NB4 (cell line): ENCODE measurements around the gene SBSN.

Source experiments
- DNase-seq: peaks from one replicate; pipeline ENCODE4 v3.0.0; 2010; ENCODE audit warnings: low read depth
- H3K4me3 ChIP-seq: one replicate; pipeline ENCODE4 v1.5.1; 2011; ENCODE audit warnings: mild to moderate bottlenecking, low read depth, low read length, moderate library complexity
- MYC ChIP-seq: IDR thresholded peaks from 2 replicates; pipeline ENCODE4 v1.6.1; 2011; ENCODE audit warnings: low read depth, low read length
- POLR2A ChIP-seq: IDR thresholded peaks from 2 replicates; pipeline ENCODE4 v1.6.1; 2011; ENCODE audit warnings: mild to moderate bottlenecking; ENCODE audit not compliant: insufficient read length; ENCODE audit errors: extremely low read depth
- TF ChIP-seq, protein P1 (sequence below): IDR thresholded peaks from 2 replicates; pipeline ENCODE4 v1.6.1; 2011; ENCODE audit warnings: low read depth, low read length
- TF ChIP-seq, protein P2 (sequence below): IDR thresholded peaks from one replicate; pipeline ENCODE4 v1.5.1; 2012; ENCODE audit warnings: low read depth, low read length

SBSN gene

DNA sequence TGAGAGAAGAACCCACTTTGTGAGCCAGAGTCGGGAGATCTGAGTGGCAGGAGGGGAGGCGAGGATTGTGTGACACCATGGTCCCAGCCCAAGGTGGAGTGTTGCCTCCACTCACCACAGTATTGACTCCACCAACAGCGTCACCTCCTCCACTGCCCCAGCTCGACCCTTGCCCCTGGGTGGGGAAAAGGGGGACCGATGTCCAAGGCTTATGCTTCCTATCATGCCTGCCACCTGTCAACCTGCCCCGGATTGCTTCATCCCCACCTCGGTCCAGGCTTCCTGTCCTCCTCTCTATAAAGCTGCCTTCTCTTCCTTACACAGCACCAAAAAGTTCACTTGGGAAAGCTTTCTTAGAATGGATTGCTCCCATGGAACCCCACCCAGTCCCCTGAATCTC, 22.1 kb downstream of the SBSN start:
- no peak for TF ChIP-seq MYC
- TF ChIP-seq, protein P1, sequence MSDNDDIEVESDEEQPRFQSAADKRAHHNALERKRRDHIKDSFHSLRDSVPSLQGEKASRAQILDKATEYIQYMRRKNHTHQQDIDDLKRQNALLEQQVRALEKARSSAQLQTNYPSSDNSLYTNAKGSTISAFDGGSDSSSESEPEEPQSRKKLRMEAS = no peak
- TF ChIP-seq, protein P2, sequence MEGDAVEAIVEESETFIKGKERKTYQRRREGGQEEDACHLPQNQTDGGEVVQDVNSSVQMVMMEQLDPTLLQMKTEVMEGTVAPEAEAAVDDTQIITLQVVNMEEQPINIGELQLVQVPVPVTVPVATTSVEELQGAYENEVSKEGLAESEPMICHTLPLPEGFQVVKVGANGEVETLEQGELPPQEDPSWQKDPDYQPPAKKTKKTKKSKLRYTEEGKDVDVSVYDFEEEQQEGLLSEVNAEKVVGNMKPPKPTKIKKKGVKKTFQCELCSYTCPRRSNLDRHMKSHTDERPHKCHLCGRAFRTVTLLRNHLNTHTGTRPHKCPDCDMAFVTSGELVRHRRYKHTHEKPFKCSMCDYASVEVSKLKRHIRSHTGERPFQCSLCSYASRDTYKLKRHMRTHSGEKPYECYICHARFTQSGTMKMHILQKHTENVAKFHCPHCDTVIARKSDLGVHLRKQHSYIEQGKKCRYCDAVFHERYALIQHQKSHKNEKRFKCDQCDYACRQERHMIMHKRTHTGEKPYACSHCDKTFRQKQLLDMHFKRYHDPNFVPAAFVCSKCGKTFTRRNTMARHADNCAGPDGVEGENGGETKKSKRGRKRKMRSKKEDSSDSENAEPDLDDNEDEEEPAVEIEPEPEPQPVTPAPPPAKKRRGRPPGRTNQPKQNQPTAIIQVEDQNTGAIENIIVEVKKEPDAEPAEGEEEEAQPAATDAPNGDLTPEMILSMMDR = no peak
- TF ChIP-seq POLR2A = no peak
- no peak overlapping the region for H3K4me3 ChIP-seq
- no peak for DNase-seq

DNA sequence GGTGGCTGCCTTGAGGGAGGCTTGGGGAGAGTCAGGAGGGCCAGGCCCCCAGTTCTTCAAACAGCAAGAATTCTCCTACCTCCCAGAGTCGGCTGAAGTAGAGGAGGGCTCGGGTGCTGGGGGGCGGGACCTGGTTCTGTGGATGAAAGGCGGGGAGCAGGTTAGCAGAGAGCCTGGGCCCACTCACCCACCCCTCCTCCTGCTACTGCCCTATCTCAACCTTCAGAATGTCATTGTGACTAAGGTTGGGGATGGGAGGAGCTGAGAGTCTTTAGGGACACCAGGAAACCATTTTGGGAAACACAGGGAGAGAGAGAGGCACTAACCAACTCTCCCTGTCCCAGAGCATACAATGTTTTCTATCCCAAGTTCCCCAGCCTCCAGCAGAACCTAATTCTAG, 25.4 kb downstream of the SBSN start:
- TF ChIP-seq, protein P1 = no peak
- TF ChIP-seq MYC (no peak), POLR2A (no peak)
- TF ChIP-seq, protein P2 = no peak
- no peak overlapping the region for H3K4me3 ChIP-seq
- no peak for DNase-seq

DNA sequence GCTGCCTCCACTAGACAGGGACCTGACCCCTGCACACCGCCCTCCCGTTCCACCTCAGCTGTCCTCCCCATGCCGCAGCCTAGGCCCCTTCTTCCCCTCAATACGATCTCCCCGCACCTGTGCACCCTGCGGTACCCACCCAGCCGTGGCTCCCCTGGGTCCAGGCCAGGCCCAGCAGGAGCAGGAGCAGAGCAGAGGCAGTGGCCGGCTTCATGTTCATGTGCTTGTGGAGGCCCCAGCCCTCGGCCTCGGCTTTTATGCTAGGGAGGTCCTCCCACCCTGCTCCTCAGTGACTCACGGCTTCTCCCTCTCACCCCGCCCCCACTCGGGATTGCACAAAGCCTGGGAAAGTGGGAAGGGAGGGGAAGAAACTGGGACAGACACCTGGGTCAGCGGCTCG, 26.4 kb downstream of the SBSN start:
- no peak overlapping the region for H3K4me3 ChIP-seq
- no peak for TF ChIP-seq POLR2A
- TF ChIP-seq, protein P2 = no peak
- no peak for TF ChIP-seq MYC
- TF ChIP-seq, protein P1 = no peak
- DNase-seq = no peak

DNA sequence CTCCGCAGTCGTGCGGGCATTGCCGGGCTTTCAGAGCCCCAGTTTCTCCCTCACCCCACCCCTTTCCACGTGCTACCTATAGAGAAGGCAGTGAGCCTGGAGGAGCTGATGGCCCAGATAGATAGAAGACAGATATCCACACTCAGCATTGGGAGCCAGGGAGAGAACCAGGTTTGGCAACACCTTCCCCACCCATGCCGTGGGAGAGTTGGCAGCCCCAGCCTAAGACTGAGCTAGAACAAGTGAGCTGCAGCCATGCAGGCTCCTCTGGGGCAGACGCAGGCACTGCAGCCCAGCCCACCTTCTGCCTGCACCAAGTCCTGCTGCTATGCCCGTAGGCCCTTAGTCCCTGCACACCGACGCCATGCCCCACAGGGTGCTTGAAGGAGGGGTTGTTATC, 27.5 kb downstream of the SBSN start:
- no peak for DNase-seq
- no peak overlapping the region for H3K4me3 ChIP-seq
- TF ChIP-seq MYC = no peak
- TF ChIP-seq, protein P1 = no peak

DNA sequence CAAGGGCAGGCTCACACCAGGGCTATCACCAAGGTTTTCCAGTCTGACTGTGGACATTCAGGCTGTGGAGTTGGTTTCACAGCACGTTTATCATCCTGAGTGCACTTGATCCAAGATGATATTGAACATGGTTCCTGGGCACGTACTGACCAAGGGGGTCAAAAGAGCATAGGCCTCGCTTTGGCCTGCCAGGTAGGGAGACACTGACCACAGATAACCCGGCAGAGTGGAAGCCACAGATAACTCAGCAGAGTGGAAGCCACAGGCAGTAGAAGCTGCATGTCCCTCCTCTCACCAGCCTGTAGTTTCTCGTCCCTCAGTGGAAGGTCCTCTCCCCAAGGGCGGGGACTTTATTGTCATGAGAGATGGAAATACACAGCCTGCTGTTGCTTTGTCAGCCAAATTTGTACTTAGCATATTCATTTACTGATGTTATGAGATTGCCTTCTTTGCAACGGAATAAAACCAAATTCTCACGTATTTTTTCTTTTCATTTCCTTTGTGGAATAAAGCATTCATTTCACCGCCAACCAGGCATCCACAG, 29.1 kb downstream of the SBSN start:
- H3K4me3 ChIP-seq = no peak overlapping the region
- DNase-seq = no peak
- no peak for TF ChIP-seq MYC
- no peak for TF ChIP-seq POLR2A
- TF ChIP-seq, protein P1 = no peak
- TF ChIP-seq, protein P2 = no peak

DNA sequence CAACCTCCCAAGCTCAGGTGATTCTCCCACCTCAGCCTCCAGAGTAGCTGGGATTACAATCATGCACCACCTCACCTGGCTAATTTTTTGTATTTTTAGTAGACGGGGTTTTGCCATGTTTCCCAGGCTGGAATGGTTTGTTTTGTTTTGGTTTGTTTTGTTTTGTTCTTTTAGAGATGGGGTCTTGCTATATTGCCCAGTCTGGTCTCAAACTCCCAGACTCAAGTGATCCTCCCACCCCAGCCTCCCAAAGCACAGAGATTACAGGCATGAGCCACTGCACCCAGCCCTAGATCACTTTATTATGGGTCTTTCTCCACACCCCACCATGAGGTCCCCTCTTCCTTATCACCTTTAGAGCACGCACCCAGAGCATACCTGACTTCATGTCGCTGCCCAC, 29.9 kb downstream of the SBSN start:
- H3K4me3 ChIP-seq = no peak overlapping the region
- TF ChIP-seq MYC = no peak
- no peak for DNase-seq

DNA sequence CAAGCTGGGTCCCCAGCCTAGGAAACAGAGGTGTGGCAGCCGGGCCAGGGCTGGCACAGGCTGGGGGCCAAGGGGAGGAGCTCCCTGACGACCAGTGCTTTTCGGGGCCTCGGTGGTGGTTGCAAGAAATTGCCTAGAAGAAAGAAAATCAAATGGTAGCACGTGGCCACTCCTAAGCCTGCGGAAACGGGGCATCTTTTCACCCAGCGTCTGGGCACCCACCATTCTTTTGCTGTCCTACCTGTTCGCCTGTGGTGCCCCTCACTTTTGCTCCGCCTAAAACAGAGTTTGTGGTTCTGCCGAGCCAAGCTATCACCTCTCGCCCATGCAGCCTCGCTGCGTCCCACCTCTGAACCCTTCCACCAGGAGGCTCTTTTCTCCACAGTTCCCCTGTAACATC, 30.7 kb downstream of the SBSN start:
- no peak for DNase-seq
- TF ChIP-seq, protein P1 = no peak
- TF ChIP-seq MYC (no peak), POLR2A (no peak)
- H3K4me3 ChIP-seq = no peak overlapping the region
